ENCODE data around the gene OSBPL5. TPM values are rescaled to one million over a fixed set of nuclear protein-coding genes. Genes with fewer than 3 reads are reported as not detected.

Gene OSBPL5
- total RNA-seq, 4 donors from 2014 or later: 39.9 to 94.0 (median 66.4) TPM

DNA sequence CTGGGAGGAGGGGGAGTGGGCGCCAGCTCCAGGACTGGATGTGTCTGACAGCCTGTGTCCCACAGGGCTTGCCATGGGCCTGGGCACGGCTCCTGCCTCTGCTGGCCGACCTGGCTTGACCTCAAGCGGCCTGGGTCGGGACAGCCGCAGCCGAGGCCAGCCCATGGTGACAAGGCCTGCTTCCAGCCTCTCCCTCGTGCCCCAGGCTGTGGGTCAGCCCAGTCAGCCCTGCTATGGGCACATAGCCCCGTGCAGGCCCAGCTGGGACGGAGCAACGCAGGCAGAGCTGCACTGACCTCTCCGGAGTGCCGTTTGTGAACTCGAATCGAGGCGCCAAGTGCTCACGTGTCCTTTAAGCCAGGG is 17.9 kb downstream of the OSBPL5 start:
- 60% methylated on average over 4 of the region's 17 CpGs; no CpG with 5 or more reads in 1 of the 2 donors for WGBS, 2 donors (ENCODE audit: low coverage in 1 of 2)
- peak; percentile 29 for ATAC-seq
- Histone ChIP-seq H3K27ac (peak overlapping the region in 3 of 4 donors; percentile 22 to 53 (median 37)), H3K9me3 (no peaks in the 10 kb centered on the region), H3K36me3 (peaks cover 0 to 44% of the 10 kb centered on the region in 2 donors), H3K4me1 (peaks cover 0 to 92% (median 10%) of the 10 kb centered on the region in 3 donors), H3K27me3 (no peaks in the 10 kb centered on the region), H3K4me3 (no peak overlapping the region)
- TF ChIP-seq, protein P1, sequence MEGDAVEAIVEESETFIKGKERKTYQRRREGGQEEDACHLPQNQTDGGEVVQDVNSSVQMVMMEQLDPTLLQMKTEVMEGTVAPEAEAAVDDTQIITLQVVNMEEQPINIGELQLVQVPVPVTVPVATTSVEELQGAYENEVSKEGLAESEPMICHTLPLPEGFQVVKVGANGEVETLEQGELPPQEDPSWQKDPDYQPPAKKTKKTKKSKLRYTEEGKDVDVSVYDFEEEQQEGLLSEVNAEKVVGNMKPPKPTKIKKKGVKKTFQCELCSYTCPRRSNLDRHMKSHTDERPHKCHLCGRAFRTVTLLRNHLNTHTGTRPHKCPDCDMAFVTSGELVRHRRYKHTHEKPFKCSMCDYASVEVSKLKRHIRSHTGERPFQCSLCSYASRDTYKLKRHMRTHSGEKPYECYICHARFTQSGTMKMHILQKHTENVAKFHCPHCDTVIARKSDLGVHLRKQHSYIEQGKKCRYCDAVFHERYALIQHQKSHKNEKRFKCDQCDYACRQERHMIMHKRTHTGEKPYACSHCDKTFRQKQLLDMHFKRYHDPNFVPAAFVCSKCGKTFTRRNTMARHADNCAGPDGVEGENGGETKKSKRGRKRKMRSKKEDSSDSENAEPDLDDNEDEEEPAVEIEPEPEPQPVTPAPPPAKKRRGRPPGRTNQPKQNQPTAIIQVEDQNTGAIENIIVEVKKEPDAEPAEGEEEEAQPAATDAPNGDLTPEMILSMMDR (IDR thresholded peaks at IDR 0.05): no peak
- TF ChIP-seq POLR2A (IDR thresholded peaks at IDR 0.05): no peak
- no peak for TF ChIP-seq EP300 (IDR thresholded peaks at IDR 0.05)
- TF ChIP-seq POLR2AphosphoS5 (IDR thresholded peaks at IDR 0.05): peak; percentile 22

DNA sequence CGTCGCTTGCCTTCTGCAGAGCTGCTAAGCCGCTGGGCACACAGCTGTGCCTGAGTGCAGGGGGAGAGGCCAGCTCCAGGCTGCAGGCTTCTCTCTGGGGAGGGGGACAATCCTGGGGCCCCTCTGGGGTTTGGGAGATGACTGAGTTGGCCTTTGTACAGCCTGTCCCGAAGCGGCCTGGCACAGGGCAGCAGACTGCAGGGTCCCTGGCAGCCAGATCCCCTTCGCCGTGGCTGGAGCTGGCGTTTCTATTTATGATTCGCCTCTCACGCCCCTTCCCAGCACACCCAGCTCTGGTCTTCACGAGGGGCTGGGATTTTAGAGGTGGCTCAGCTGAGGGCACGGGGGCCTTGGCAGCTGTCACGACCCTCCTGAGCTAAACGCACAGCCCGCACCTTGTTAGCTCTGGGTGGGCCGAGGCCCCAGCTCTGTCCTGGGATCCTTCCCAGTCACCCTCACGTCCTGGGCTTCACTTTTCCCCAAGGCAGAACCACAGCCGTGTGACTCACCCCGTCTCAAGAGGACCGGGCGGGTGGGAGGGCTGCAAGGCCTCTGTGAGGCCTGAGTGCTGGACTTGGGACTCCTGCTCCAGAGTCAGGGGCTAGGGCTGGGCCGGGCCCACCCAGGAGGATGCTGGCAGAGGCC is 18.4 kb downstream of the OSBPL5 start:
- peaks cover 0 to 41% of the 10 kb centered on the region in 2 donors for H3K36me3 ChIP-seq
- no peak for TF ChIP-seq EP300 (IDR thresholded peaks at IDR 0.05)
- peak; percentile 34 for ATAC-seq
- peaks cover 0 to 87% (median 10%) of the 10 kb centered on the region in 3 donors for H3K4me1 ChIP-seq
- 53 to 100% methylated on average over 1 to 3 of the region's 22 CpGs for WGBS, 2 donors (ENCODE audit: low coverage in 1 of 2)
- peak overlapping the region in 3 of 4 donors; percentile 22 to 53 (median 37) for H3K27ac ChIP-seq
- no peak overlapping the region for H3K4me3 ChIP-seq
- no peaks in the 10 kb centered on the region for H3K9me3 ChIP-seq
- H3K27me3 ChIP-seq: no peaks in the 10 kb centered on the region

DNA sequence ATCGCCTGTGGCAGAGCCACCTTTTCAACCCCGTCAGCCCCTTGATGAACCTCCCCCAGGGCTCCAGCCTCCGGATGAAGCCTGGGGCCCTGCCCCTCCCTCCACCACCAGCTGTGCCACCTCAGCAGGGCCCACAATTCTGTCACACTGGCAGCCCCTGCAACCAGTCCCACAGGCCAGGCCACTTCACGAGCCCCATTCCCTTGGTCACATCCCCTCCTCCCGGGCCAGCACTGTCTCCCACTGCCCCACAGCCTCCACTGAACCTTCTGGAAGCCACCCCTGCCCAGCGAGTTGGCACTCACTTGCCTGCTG is 19.9 kb downstream of the OSBPL5 start:
- Histone ChIP-seq H3K27me3 (no peaks in the 10 kb centered on the region), H3K27ac (no peak overlapping the region), H3K4me1 (peaks cover 0 to 78% (median 10%) of the 10 kb centered on the region in 3 donors), H3K4me3 (no peak overlapping the region), H3K9me3 (no peaks in the 10 kb centered on the region), H3K36me3 (peaks cover 0 to 29% of the 10 kb centered on the region in 2 donors)
- WGBS, 2 donors (ENCODE audit: low coverage in 1 of 2): 70% methylated on average over 4 of the region's 6 CpGs; no CpG with 5 or more reads in 1 of the 2 donors
- ATAC-seq: no peak
- TF ChIP-seq EP300 (IDR thresholded peaks at IDR 0.05): no peak
- TF ChIP-seq POLR2A (IDR thresholded peaks at IDR 0.05): no peak
- TF ChIP-seq, protein P1 (IDR thresholded peaks at IDR 0.05): no peak
- TF ChIP-seq POLR2AphosphoS5 (IDR thresholded peaks at IDR 0.05): no peak

- no peak for ATAC-seq
- Histone ChIP-seq H3K36me3 (peaks cover 0 to 29% of the 10 kb centered on the region in 2 donors), H3K9me3 (no peaks in the 10 kb centered on the region), H3K27me3 (no peaks in the 10 kb centered on the region), H3K27ac (no peak overlapping the region), H3K4me3 (no peak overlapping the region), H3K4me1 (peaks cover 0 to 78% (median 10%) of the 10 kb centered on the region in 3 donors)
- TF ChIP-seq EP300 (IDR thresholded peaks at IDR 0.05) (no peak), POLR2A (IDR thresholded peaks at IDR 0.05) (no peak), POLR2AphosphoS5 (IDR thresholded peaks at IDR 0.05) (no peak)
- TF ChIP-seq, protein P1 (IDR thresholded peaks at IDR 0.05): no peak
- WGBS, 2 donors (ENCODE audit: low coverage in 1 of 2): 82% methylated on average over 14 of the region's 32 CpGs; no CpG with 5 or more reads in 1 of the 2 donors
Observed at GRCh38 chr11:3144296-3145205, 20.6 kb downstream of the OSBPL5 start.

GRCh38 chr11:3143136-3143880 is 21.8 kb downstream of the OSBPL5 start:
- 82 to 87% methylated on average over 8 to 15 of the region's 38 CpGs for WGBS, 2 donors (ENCODE audit: low coverage in 1 of 2)
- H3K36me3 ChIP-seq: peaks cover 0 to 29% of the 10 kb centered on the region in 2 donors
- no peak overlapping the region for H3K4me3 ChIP-seq
- TF ChIP-seq, protein P1 (IDR thresholded peaks at IDR 0.05): no peak
- TF ChIP-seq EP300 (IDR thresholded peaks at IDR 0.05): no peak
- no peak for TF ChIP-seq POLR2A (IDR thresholded peaks at IDR 0.05)
- no peak for TF ChIP-seq POLR2AphosphoS5 (IDR thresholded peaks at IDR 0.05)
- no peaks in the 10 kb centered on the region for H3K9me3 ChIP-seq
- H3K27me3 ChIP-seq: no peaks in the 10 kb centered on the region
- H3K4me1 ChIP-seq: peaks cover 0 to 78% (median 10%) of the 10 kb centered on the region in 3 donors
- ATAC-seq: no peak
- H3K27ac ChIP-seq: no peak overlapping the region
